OCI-LY7 (cell line): ENCODE results near the gene PEPD. TPM values are rescaled to one million over a fixed set of nuclear protein-coding genes. Genes with fewer than 3 reads are reported as not detected.

Experiments used
- BruUV-seq: library from RNA; stranded (reverse); fragments of 400-500 nt; replicated peaks from 2 replicates; lab custom pipeline; 2021; lab: Mats Ljungman, UMichigan
- CTCF ChIA-PET: fragments of 300-600 bp; sonication (Branson Sonifier 250); formaldehyde crosslinking; loops from one replicate; lab custom pipeline; 2022; ENCODE audit warnings: antibody characterized with exemption; ENCODE audit not compliant: unreplicated experiment; lab: Charles Lee
- POLR2A ChIA-PET: fragments of 300-600 bp; sonication (Branson Sonifier 250); formaldehyde crosslinking; loops from one replicate; lab custom pipeline; 2022; ENCODE audit warnings: antibody characterized with exemption; lab: Charles Lee
- DNase-seq: peaks from one replicate; pipeline ENCODE4 v3.0.0-alpha.2; 2015; ENCODE audit warnings: low spot score
- H2AFZ ChIP-seq: fragments of 200-600 bp; sonication (generic), shearing (Covaris generic); 2 replicates; pipeline ENCODE4 v1.6.1; 2014; ENCODE audit warnings: mild to moderate bottlenecking, antibody characterized with exemption, low read length, moderate library complexity
- H3K27ac ChIP-seq: fragments of 200-600 bp; sonication (generic); 2 replicates; pipeline ENCODE4 v1.5.1; 2014; ENCODE audit warnings: mixed run types, low read depth, mild to moderate bottlenecking, moderate library complexity, low read length, inconsistent platforms; ENCODE audit not compliant: poor library complexity, severe bottlenecking
- H3K36me3 ChIP-seq: fragments of 200-600 bp; sonication (generic); 2 replicates; pipeline ENCODE4 v1.6.1; 2014; ENCODE audit warnings: mild to moderate bottlenecking, antibody characterized with exemption, low read length, moderate library complexity, mixed read lengths; ENCODE audit not compliant: insufficient read depth
- H3K4me1 ChIP-seq: fragments of 200-600 bp; sonication (generic); 2 replicates; pipeline ENCODE4 v1.5.1; 2014; ENCODE audit warnings: mild to moderate bottlenecking, low read length; ENCODE audit not compliant: insufficient read depth, poor library complexity, severe bottlenecking
- H3K4me2 ChIP-seq: fragments of 200-600 bp; sonication (generic); 2 replicates; pipeline ENCODE4 v1.6.1; 2014; ENCODE audit warnings: mild to moderate bottlenecking, low read length
- H3K4me3 ChIP-seq: fragments of 200-600 bp; sonication (generic); 2 replicates; pipeline ENCODE4 v1.5.1; 2014; ENCODE audit warnings: mild to moderate bottlenecking, low read depth, low read length; ENCODE audit not compliant: poor library complexity, severe bottlenecking
- H3K79me2 ChIP-seq: fragments of 200-600 bp; sonication (generic); 2 replicates; pipeline ENCODE4 v1.6.1; 2016; ENCODE audit warnings: low read depth, mild to moderate bottlenecking, low read length, moderate library complexity, mixed read lengths; ENCODE audit not compliant: insufficient read depth
- H3K9me2 ChIP-seq: fragments of 200-600 bp; sonication (generic); 2 replicates; pipeline ENCODE4 v1.6.1; 2016; ENCODE audit warnings: mild to moderate bottlenecking, low read length, mixed read lengths; ENCODE audit not compliant: insufficient read depth
- H3K9me3 ChIP-seq: fragments of 200-600 bp; sonication (generic); 2 replicates; pipeline ENCODE4 v1.6.1; 2014; ENCODE audit warnings: mild to moderate bottlenecking, mixed run types, low read length, mixed read lengths
- H4K20me1 ChIP-seq: fragments of 200-600 bp; sonication (generic); 2 replicates; pipeline ENCODE4 v1.6.1; 2014; ENCODE audit warnings: mild to moderate bottlenecking, antibody characterized with exemption, low read length, moderate library complexity, mixed read lengths; ENCODE audit not compliant: insufficient read depth
- EZH2phosphoT487 ChIP-seq: fragments of 200-600 bp; sonication (generic); IDR thresholded peaks from 2 replicates; pipeline ENCODE4 v1.6.1; 2018; ENCODE audit warnings: low read depth, borderline replicate concordance, mild to moderate bottlenecking, mixed run types, antibody characterized with exemption, low read length, moderate library complexity, mixed read lengths
- intact Hi-C: fragments of 100-400 bp; cut with micrococcal nuclease; formaldehyde crosslinking; loops from one replicate; pipeline ENCODE4 v1.10.0; 2022; ENCODE audit not compliant: unreplicated experiment
- total RNA-seq, 2 experiments: library from RNA; depleted of rRNA in 1 of 2; stranded (reverse); fragments of >200 nt in 1 of 2; shearing (Covaris generic) in 1 of 2; gene quantifications; 2 replicates each; pipeline ENCODE4 v1.2.3, GENCODE V29; 2014 to 2022
- TF ChIP-seq, protein P1 (sequence below): fragments of 200-600 bp; sonication (generic); conservative IDR thresholded peaks from 2 replicates; pipeline ENCODE4 v1.5.1; 2014; ENCODE audit warnings: mild to moderate bottlenecking, antibody characterized with exemption, low read length, moderate library complexity, mixed read lengths

Gene PEPD
- total RNA-seq, 2 experiments from 2014 or later: 24.4 to 29.7 TPM

DNA sequence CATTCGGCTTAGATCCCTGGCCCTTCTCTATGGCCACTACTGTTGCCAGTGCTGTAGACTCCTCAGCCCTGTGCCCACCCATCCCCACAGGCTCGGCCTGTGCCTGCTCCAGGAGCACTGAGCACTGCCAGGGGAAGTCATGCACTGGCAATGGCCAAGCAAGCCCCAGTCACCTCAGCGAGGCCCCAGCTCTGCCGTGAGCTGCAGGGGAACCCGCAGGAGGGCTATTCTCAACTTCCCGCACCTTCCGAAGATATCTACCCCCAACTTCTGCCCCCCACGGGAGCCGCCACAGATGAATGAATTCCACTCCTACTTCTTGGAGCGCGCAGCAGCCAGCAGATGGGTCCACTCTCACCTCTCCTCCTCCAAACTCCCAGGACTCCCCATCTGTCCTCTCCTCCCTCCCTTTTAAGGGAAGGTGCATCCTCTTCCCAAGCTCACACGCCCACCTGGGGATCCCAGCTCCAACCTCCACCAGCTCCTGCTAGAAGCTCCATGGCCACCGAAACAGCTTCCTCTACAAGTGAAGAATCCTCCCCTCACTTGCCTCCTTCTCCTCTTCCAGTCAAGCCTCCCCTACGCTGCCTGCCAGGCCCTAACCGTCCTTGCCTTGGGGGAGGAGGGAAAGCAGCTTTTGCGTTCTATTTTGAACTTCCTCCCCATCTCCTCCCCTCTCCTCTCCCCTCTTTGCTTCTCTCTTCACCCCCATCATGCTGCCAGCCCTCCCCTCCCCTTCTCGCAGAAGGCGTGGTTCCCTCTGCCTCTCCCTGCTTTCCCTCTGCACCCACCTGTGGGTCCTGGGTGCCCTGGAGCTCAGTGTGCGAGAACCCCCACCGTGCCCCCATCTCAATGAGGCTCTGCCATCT is 52.2 kb downstream of the PEPD start:
- no peak overlapping the region for H2AFZ ChIP-seq
- DNase-seq: no peak
- no peaks in the 10 kb centered on the region for H3K9me2 ChIP-seq
- intact Hi-C loops: no loop called here
- no peaks in the 10 kb centered on the region for H3K9me3 ChIP-seq
- H3K4me1 ChIP-seq: no peaks in the 10 kb centered on the region
- no peak overlapping the region for H3K4me2 ChIP-seq
- TF ChIP-seq EZH2phosphoT487: no peak
- TF ChIP-seq, protein P1, sequence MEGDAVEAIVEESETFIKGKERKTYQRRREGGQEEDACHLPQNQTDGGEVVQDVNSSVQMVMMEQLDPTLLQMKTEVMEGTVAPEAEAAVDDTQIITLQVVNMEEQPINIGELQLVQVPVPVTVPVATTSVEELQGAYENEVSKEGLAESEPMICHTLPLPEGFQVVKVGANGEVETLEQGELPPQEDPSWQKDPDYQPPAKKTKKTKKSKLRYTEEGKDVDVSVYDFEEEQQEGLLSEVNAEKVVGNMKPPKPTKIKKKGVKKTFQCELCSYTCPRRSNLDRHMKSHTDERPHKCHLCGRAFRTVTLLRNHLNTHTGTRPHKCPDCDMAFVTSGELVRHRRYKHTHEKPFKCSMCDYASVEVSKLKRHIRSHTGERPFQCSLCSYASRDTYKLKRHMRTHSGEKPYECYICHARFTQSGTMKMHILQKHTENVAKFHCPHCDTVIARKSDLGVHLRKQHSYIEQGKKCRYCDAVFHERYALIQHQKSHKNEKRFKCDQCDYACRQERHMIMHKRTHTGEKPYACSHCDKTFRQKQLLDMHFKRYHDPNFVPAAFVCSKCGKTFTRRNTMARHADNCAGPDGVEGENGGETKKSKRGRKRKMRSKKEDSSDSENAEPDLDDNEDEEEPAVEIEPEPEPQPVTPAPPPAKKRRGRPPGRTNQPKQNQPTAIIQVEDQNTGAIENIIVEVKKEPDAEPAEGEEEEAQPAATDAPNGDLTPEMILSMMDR: no peak
- H3K4me3 ChIP-seq: no peak overlapping the region
- BruUV-seq: no TSS peak
- H3K79me2 ChIP-seq: no peaks in the 10 kb centered on the region
- H4K20me1 ChIP-seq: no peaks in the 10 kb centered on the region; the same call in 1 of the 2 replicates
- H3K36me3 ChIP-seq: no peaks in the 10 kb centered on the region
- ChIA-PET POLR2A (no interaction called here), CTCF (no interaction called here)
- no peak overlapping the region for H3K27ac ChIP-seq

DNA sequence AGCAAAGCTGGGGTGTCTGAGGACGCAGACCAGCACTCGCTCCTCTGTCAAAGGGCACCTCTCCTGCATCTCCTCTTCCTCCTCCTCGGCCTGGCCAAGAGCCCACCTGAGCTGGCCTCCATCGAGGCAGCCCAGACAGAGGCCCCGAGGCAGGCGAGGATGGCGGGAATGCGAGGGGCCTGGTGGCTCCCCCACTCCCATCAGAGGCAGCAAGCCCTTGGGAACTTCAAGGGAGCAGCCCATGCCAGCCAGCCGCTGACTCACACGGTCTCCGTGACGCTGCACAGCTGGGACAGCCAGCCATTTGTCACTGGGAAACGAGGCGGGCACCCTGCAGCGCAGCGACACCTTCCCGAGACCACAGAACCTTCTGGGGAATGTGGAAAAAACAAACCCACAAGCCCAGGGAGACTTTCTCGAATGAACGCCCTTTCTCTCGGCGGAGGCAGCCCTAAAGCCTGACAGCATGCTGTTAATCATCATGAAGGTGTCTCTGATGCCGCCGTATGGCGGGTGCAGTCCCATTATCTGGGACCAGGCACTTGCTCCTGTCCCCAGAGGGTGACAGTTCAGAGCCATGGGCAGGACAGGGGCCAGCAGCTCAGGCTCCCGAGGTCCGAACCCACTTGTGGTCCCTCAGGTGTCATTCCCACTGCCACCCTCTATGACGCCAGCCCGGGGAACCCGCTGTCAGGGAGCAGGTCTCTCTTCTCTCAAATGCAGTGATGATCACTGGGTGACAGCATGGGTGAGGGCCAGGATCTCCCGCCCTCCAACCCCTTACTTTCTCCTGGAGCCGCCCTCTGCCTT is 53.0 kb downstream of the PEPD start:
- H3K4me2 ChIP-seq: no peak overlapping the region
- no peaks in the 10 kb centered on the region for H3K9me2 ChIP-seq
- no peaks in the 10 kb centered on the region for H3K36me3 ChIP-seq
- ChIA-PET POLR2A (no interaction called here), CTCF (no interaction called here)
- intact Hi-C loops: no loop called here
- H2AFZ ChIP-seq: no peak overlapping the region
- H3K9me3 ChIP-seq: no peaks in the 10 kb centered on the region
- H3K4me1 ChIP-seq: no peaks in the 10 kb centered on the region
- DNase-seq: no peak
- no peak overlapping the region for H3K27ac ChIP-seq
- no peak overlapping the region for H3K4me3 ChIP-seq
- H3K79me2 ChIP-seq: no peaks in the 10 kb centered on the region
- H4K20me1 ChIP-seq: no peaks in the 10 kb centered on the region; the same call in 1 of the 2 replicates
- TF ChIP-seq EZH2phosphoT487: no peak
- TF ChIP-seq, protein P1: no peak
- BruUV-seq: no TSS peak
